HEK293 (cell line): ENCODE measurements around the gene CABP4.

ENCODE experiments used
- CTCF ChIA-PET: fragments of 350-600 bp; formaldehyde crosslinking; extraction: SDS; loops from one replicate; lab custom pipeline; 2021; ENCODE audit warnings: antibody characterized with exemption; lab: Yijun Ruan, JAX
- POLR2A ChIA-PET: fragments of 300-600 bp; formaldehyde crosslinking; extraction: SDS; loops from one replicate; lab custom pipeline; 2020; ENCODE audit warnings: antibody characterized with exemption, inconsistent platforms; lab: Yijun Ruan, JAX
- H3K27ac ChIP-seq: fragments of 200-500 bp; sonication (Bioruptor generic); 2 replicates; pipeline ENCODE4 v1.5.1; 2014; ENCODE audit warnings: low read depth, low read length, control low read depth, inconsistent platforms; ENCODE audit errors: extremely low read depth
- H3K36me3 ChIP-seq, 2 experiments: fragments of 200-500 bp in 1 of 2; sonication (Bioruptor generic) in 1 of 2; 1 replicate in 1 of 2; 2 replicates in 1 of 2; pipeline ENCODE4 v1.5.1; 2014 to 2017; ENCODE audit warnings: inconsistent platforms in 2 of 2, low read length in 2 of 2; ENCODE audit not compliant: control insufficient read depth in 2 of 2, insufficient read depth in 1 of 2
- H3K4me1 ChIP-seq: fragments of 200-500 bp; sonication (Bioruptor generic); 2 replicates; pipeline ENCODE4 v1.5.1; 2014; ENCODE audit warnings: mild to moderate bottlenecking, low read length, inconsistent platforms; ENCODE audit not compliant: control insufficient read depth, insufficient read depth
- H3K4me3 ChIP-seq: 2 replicates; pipeline ENCODE4 v1.5.1; 2011; ENCODE audit warnings: low read depth, mild to moderate bottlenecking, control low read depth, low read length, moderate library complexity
- H3K9me3 ChIP-seq: fragments of 200-500 bp; sonication (Bioruptor generic); 2 replicates; pipeline ENCODE4 v1.5.1; 2014; ENCODE audit warnings: low read depth, low read length, inconsistent platforms; ENCODE audit not compliant: control insufficient read depth, insufficient read depth
- ELK4 ChIP-seq: IDR thresholded peaks from 2 replicates; pipeline ENCODE4 v1.6.1; 2011; ENCODE audit warnings: mild to moderate bottlenecking, low read depth, low read length, borderline replicate concordance
- GLIS1 ChIP-seq: fragments of 450-650 bp; formaldehyde crosslinking; IDR thresholded peaks from 2 replicates; pipeline ENCODE4 v1.5.1; 2016; ENCODE audit warnings: missing biosample characterization, missing genetic modification characterization
- HIC1 ChIP-seq: fragments of 450-650 bp; formaldehyde crosslinking; IDR thresholded peaks from 2 replicates; pipeline ENCODE4 v1.5.1; 2016; ENCODE audit warnings: missing biosample characterization, missing genetic modification characterization
- HOXD13 ChIP-seq: sonication (generic); formaldehyde crosslinking; IDR thresholded peaks from 2 replicates; pipeline ENCODE4 v1.8.0; 2022; ENCODE audit warnings: missing genetic modification reagents, borderline replicate concordance
- OSR2 ChIP-seq: fragments of 450-650 bp; formaldehyde crosslinking; IDR thresholded peaks from 2 replicates; pipeline ENCODE4 v1.5.1; 2016; ENCODE audit warnings: missing biosample characterization, missing genetic modification characterization
- OVOL3 ChIP-seq: fragments of 450-650 bp; formaldehyde crosslinking; IDR thresholded peaks from 2 replicates; pipeline ENCODE4 v1.5.1; 2016; ENCODE audit warnings: missing biosample characterization, missing genetic modification characterization
- PATZ1 ChIP-seq: fragments of 450-650 bp; formaldehyde crosslinking; IDR thresholded peaks from 2 replicates; pipeline ENCODE4 v1.5.1; 2016; ENCODE audit warnings: missing biosample characterization, missing genetic modification characterization
- SALL2 ChIP-seq: fragments of 450-650 bp; formaldehyde crosslinking; IDR thresholded peaks from 2 replicates; pipeline ENCODE4 v1.5.0; 2017; ENCODE audit warnings: missing biosample characterization, mild to moderate bottlenecking, missing genetic modification characterization, borderline replicate concordance
- ZBTB6 ChIP-seq: fragments of 450-650 bp; formaldehyde crosslinking; IDR thresholded peaks from 2 replicates; pipeline ENCODE4 v1.5.1; 2017; ENCODE audit warnings: missing biosample characterization, missing genetic modification characterization
- ZBTB7A ChIP-seq: fragments of 450-650 bp; formaldehyde crosslinking; IDR thresholded peaks from 2 replicates; pipeline ENCODE4 v1.5.1; 2016; ENCODE audit warnings: low read depth, missing biosample characterization, missing genetic modification characterization
- ZNF16 ChIP-seq: fragments of 450-650 bp; formaldehyde crosslinking; IDR thresholded peaks from 2 replicates; pipeline ENCODE4 v1.5.1; 2016; ENCODE audit warnings: low read depth, missing biosample characterization, missing genetic modification characterization
- ZNF311 ChIP-seq: fragments of 450-650 bp; formaldehyde crosslinking; IDR thresholded peaks from 2 replicates; pipeline ENCODE4 v1.5.1; 2017; ENCODE audit warnings: missing biosample characterization, missing genetic modification characterization, borderline replicate concordance
- ZNF341 ChIP-seq: fragments of 450-650 bp; formaldehyde crosslinking; IDR thresholded peaks from 2 replicates; pipeline ENCODE4; 2016; ENCODE audit warnings: low read depth, missing biosample characterization, missing genetic modification characterization
- ZNF48 ChIP-seq: fragments of 450-650 bp; formaldehyde crosslinking; IDR thresholded peaks from 2 replicates; pipeline ENCODE4 v1.5.1; 2016; ENCODE audit warnings: missing biosample characterization, missing genetic modification characterization
- ZNF621 ChIP-seq: fragments of 450-650 bp; formaldehyde crosslinking; IDR thresholded peaks from 2 replicates; pipeline ENCODE4 v1.5.1; 2017; ENCODE audit warnings: missing biosample characterization, missing genetic modification characterization
- ZNF624 ChIP-seq: fragments of 450-650 bp; formaldehyde crosslinking; IDR thresholded peaks from 2 replicates; pipeline ENCODE4 v1.5.1; 2017; ENCODE audit warnings: missing biosample characterization, missing genetic modification characterization
- ZNF658 ChIP-seq: fragments of 450-650 bp; formaldehyde crosslinking; IDR thresholded peaks from 2 replicates; pipeline ENCODE4; 2016; ENCODE audit warnings: missing biosample characterization, missing genetic modification characterization
- ZNF660 ChIP-seq: fragments of 450-650 bp; IDR thresholded peaks from 2 replicates; pipeline ENCODE4 v1.5.1; 2018; ENCODE audit warnings: missing biosample characterization, mild to moderate bottlenecking, missing genetic modification characterization
- ZNF670 ChIP-seq: fragments of 450-650 bp; formaldehyde crosslinking; IDR thresholded peaks from 2 replicates; pipeline ENCODE4 v1.5.1; 2016; ENCODE audit warnings: missing biosample characterization, missing genetic modification characterization, low read depth
- ZNF777 ChIP-seq: fragments of 450-650 bp; formaldehyde crosslinking; IDR thresholded peaks from 2 replicates; pipeline ENCODE4 v1.5.1; 2017; ENCODE audit warnings: missing biosample characterization, missing genetic modification characterization, borderline replicate concordance

CABP4 gene

GRCh38 chr11:67466367-67466766 lies 11.2 kb downstream of the CABP4 start (continued):
- TF ChIP-seq ZNF311 (tag by site-specific recombination) = no peak
- TF ChIP-seq ZNF621 (tag by site-specific recombination) = no peak
- TF ChIP-seq ZNF670 (tag by site-specific recombination) = no peak
- no peak for TF ChIP-seq SALL2
- TF ChIP-seq ZNF777 (tag by site-specific recombination) = no peak
- no peak for TF ChIP-seq HOXD13
- TF ChIP-seq OSR2 (tag by site-specific recombination) = no peak
- no peak for TF ChIP-seq PATZ1 (tag by site-specific recombination)

- no peaks in the 10 kb centered on the region for H3K36me3 ChIP-seq
- CTCF ChIA-PET = interaction anchor here (0.6 to 1.6 kb wide), 3 partner anchors 18 to 125 kb away, joined by 4 to 10 read pairs (median 6); partner anchors contain the start of gene PPP1CA
- no peaks in the 10 kb centered on the region; the same call in 1 of the 2 replicates for H3K4me1 ChIP-seq
- TF ChIP-seq ZNF660 (tag by site-specific recombination) = no peak
- TF ChIP-seq ZBTB7A (tag by site-specific recombination) = no peak
- no peak for TF ChIP-seq ZNF48 (tag by site-specific recombination)
- no peak for TF ChIP-seq ELK4
- no peak overlapping the region for H3K4me3 ChIP-seq
- no peak overlapping the region for H3K27ac ChIP-seq
- POLR2A ChIA-PET = interaction anchor here (0.5 to 2.8 kb wide), 4 partner anchors 16 to 480 kb away, joined by 3 to 23 read pairs (median 11); partner anchors contain the start of genes AIP, PPP1CA and PTPRCAP
- no peaks in the 10 kb centered on the region for H3K9me3 ChIP-seq
Observed at GRCh38 chr11:67466962-67467771, 12.0 kb downstream of the CABP4 start.

- H3K9me3 ChIP-seq = no peaks in the 10 kb centered on the region
- no peak overlapping the region; the same call in 1 of the 2 replicates for H3K27ac ChIP-seq
- ChIA-PET CTCF (interaction anchor here (1.0 to 1.9 kb wide), 3 partner anchors 17 to 79 kb away, joined by 6 to 10 read pairs (median 10); partner anchors contain the start of gene PPP1CA), POLR2A (interaction anchor here (0.5 to 2.8 kb wide), 10 partner anchors 8 to 481 kb away, joined by 3 to 23 read pairs (median 5); partner anchors contain the start of genes AIP, PITPNM1, PPP1CA and PTPRCAP)
- H3K4me3 ChIP-seq = peak overlapping the region; percentile 71
- H3K4me1 ChIP-seq = no peaks in the 10 kb centered on the region; the same call in 1 of the 2 replicates
- TF ChIP-seq ZBTB6 (0 out of 2 replicates have a peak, but pooled peaks have one; percentile 59), HIC1 (tag by site-specific recombination) (no peak), ZNF624 (tag by site-specific recombination) (no peak), ZNF341 (tag by site-specific recombination) (peak; percentile 66), ZNF16 (tag by site-specific recombination) (no peak), OVOL3 (tag by site-specific recombination) (no peak), ZNF658 (no peak), GLIS1 (tag by site-specific recombination) (0 out of 2 replicates have a peak, but pooled peaks have one; percentile 2)
- no peaks in the 10 kb centered on the region for H3K36me3 ChIP-seq
Observed at GRCh38 chr11:67468056-67468455, 12.9 kb downstream of the CABP4 start.
